ENCODE measurements around the gene UST.

UST gene

GRCh38 chr6:148803979-148804378 lies 57.1 kb downstream of the UST start:
- DNase-seq (ENCODE audit: low spot score), result no peak

GRCh38 chr6:148805777-148806176 lies 58.9 kb downstream of the UST start:
- no peak for DNase-seq (ENCODE audit: low spot score)

- DNase-seq (ENCODE audit: low spot score), result no peak
These were observed 61.0 kb downstream of the UST start for GRCh38 chr6:148807784-148808183.

- DNase-seq (ENCODE audit: low spot score), result no peak
These were observed 62.0 kb downstream of the UST start for GRCh38 chr6:148808786-148809304.

GRCh38 chr6:148811459-148811858 lies 64.6 kb downstream of the UST start:
- DNase-seq (ENCODE audit: low spot score), result no peak

GRCh38 chr6:148814082-148814790 lies 67.4 kb downstream of the UST start:
- DNase-seq (ENCODE audit: low spot score), result no peak

GRCh38 chr6:148814869-148815268 lies 68.0 kb downstream of the UST start:
- no peak for DNase-seq (ENCODE audit: low spot score)

- DNase-seq (ENCODE audit: low spot score), result no peak
These were observed 69.3 kb downstream of the UST start for GRCh38 chr6:148816117-148816516.

- no peak for DNase-seq (ENCODE audit: low spot score)
These were observed 70.9 kb downstream of the UST start for GRCh38 chr6:148817689-148818088.

- DNase-seq (ENCODE audit: low spot score), result no peak
These were observed 72.2 kb downstream of the UST start for GRCh38 chr6:148818939-148819575.

- no peak for DNase-seq (ENCODE audit: low spot score)
These were observed 73.0 kb downstream of the UST start for GRCh38 chr6:148819852-148820251.

- DNase-seq (ENCODE audit: low spot score), result no peak
These were observed 76.0 kb downstream of the UST start for GRCh38 chr6:148822819-148823218.

GRCh38 chr6:148824291-148824690 lies 77.5 kb downstream of the UST start:
- no peak for DNase-seq (ENCODE audit: low spot score)

GRCh38 chr6:148824960-148825359 lies 78.1 kb downstream of the UST start:
- DNase-seq (ENCODE audit: low spot score), result no peak

GRCh38 chr6:148825492-148825891 lies 78.7 kb downstream of the UST start:
- DNase-seq (ENCODE audit: low spot score), result no peak

- DNase-seq (ENCODE audit: low spot score), result no peak
These were observed 80.7 kb downstream of the UST start for GRCh38 chr6:148827416-148828045.

- no peak for DNase-seq (ENCODE audit: low spot score)
These were observed 81.2 kb downstream of the UST start for GRCh38 chr6:148828047-148828446.

GRCh38 chr6:148829415-148830101 lies 82.7 kb downstream of the UST start:
- DNase-seq (ENCODE audit: low spot score), result no peak

- no peak for DNase-seq (ENCODE audit: low spot score)
These were observed 83.8 kb downstream of the UST start for GRCh38 chr6:148830614-148831013.

GRCh38 chr6:148831064-148831463 lies 84.2 kb downstream of the UST start:
- DNase-seq (ENCODE audit: low spot score), result no peak

- DNase-seq (ENCODE audit: low spot score), result no peak
These were observed 84.7 kb downstream of the UST start for GRCh38 chr6:148831531-148831930.

- DNase-seq (ENCODE audit: low spot score), result peak; percentile 24
These were observed 89.2 kb downstream of the UST start for GRCh38 chr6:148835920-148836441.

Measured in COLO829 (cell line).